PC-3 (cell line): ENCODE measurements around the gene PPP3R1. TPM values are rescaled to one million over a fixed set of nuclear protein-coding genes. Genes with fewer than 3 reads are reported as not detected.
A peak's percentile ranks its signal among the peaks of the same experiment; 100 is the strongest.

Experiments used
- ATAC-seq: fragments of 200-7000 bp; cut with Tn5 transposase; 2 replicates; pipeline ENCODE4 v1.9.1; 2020; ENCODE audit warnings: mild to moderate bottlenecking, moderate library complexity
- BruUV-seq: library from RNA; stranded (reverse); fragments of 400-500 nt; replicated peaks from 2 replicates; lab custom pipeline; 2021; lab: Mats Ljungman, UMichigan
- CTCF ChIA-PET: fragments of 300-600 bp; sonication (Branson Sonifier 250); formaldehyde crosslinking; loops from one replicate; lab custom pipeline; 2022; ENCODE audit warnings: antibody characterized with exemption; lab: Charles Lee
- POLR2A ChIA-PET: fragments of 300-600 bp; sonication (Branson Sonifier 250); formaldehyde crosslinking; loops from one replicate; lab custom pipeline; 2022; ENCODE audit warnings: antibody characterized with exemption; ENCODE audit not compliant: unreplicated experiment; lab: Charles Lee
- DNase-seq: peaks from one replicate; pipeline ENCODE4 v3.0.0-alpha.2; 2015
- H2AFZ ChIP-seq: fragments of 300-600 bp; sonication (generic); 2 replicates; pipeline ENCODE4 v1.6.0; 2016; ENCODE audit warnings: antibody characterized with exemption, low read length
- H3F3A ChIP-seq: fragments of 300-600 bp; sonication (generic); one replicate; pipeline ENCODE4 v1.6.0; 2017; ENCODE audit warnings: antibody characterized with exemption, low read length, control low read depth, mild to moderate bottlenecking; ENCODE audit not compliant: unreplicated experiment
- H3K27ac ChIP-seq: fragments of 300-600 bp; sonication (generic); 2 replicates; pipeline ENCODE4 v1.5.1; 2016; ENCODE audit warnings: mild to moderate bottlenecking, low read length
- H3K27me3 ChIP-seq: fragments of 300-600 bp; sonication (generic); 2 replicates; pipeline ENCODE4 v1.6.1; 2016; ENCODE audit warnings: low read length, mixed read lengths
- H3K36me3 ChIP-seq: fragments of 300-600 bp; sonication (generic); 2 replicates; pipeline ENCODE4 v1.6.1; 2016; ENCODE audit warnings: low read depth, mixed run types, low read length, mixed read lengths
- H3K4me1 ChIP-seq: fragments of 300-600 bp; sonication (generic); 2 replicates; pipeline ENCODE4 v1.5.1; 2016; ENCODE audit warnings: low read length; ENCODE audit not compliant: insufficient read depth
- H3K4me2 ChIP-seq: fragments of 300-600 bp; sonication (generic); 2 replicates; pipeline ENCODE4 v1.6.0; 2016; ENCODE audit warnings: low read length
- H3K4me3 ChIP-seq: fragments of 300-600 bp; sonication (generic); 2 replicates; pipeline ENCODE4 v1.5.1; 2016; ENCODE audit warnings: mild to moderate bottlenecking, low read length, mixed read lengths
- H3K79me2 ChIP-seq: fragments of 300-600 bp; sonication (generic); 2 replicates; pipeline ENCODE4 v1.6.1; 2017; ENCODE audit warnings: low read length, mixed read lengths
- H3K9ac ChIP-seq: fragments of 300-600 bp; sonication (generic); 2 replicates; pipeline ENCODE4 v1.6.0; 2016; ENCODE audit warnings: mild to moderate bottlenecking, low read length
- H3K9me2 ChIP-seq: fragments of 300-600 bp; sonication (generic); replicated peaks from 2 replicates; pipeline ENCODE4 v1.6.1; 2016; ENCODE audit warnings: mixed run types, low read length, mixed read lengths
- H3K9me3 ChIP-seq: fragments of 300-600 bp; sonication (generic); 2 replicates; pipeline ENCODE4 v1.6.1; 2016; ENCODE audit warnings: low read length, mixed read lengths
- H4K20me1 ChIP-seq: fragments of 300-600 bp; sonication (generic); 2 replicates; pipeline ENCODE4 v1.6.1; 2016; ENCODE audit warnings: low read length, mixed read lengths
- EZH2 ChIP-seq: fragments of 300-600 bp; sonication (generic); IDR thresholded peaks from one replicate; pipeline ENCODE4 v1.6.1; 2017; ENCODE audit warnings: antibody characterized with exemption, mild to moderate bottlenecking, low read length; ENCODE audit not compliant: unreplicated experiment
- EZH2phosphoT487 ChIP-seq: fragments of 300-600 bp; sonication (generic); IDR thresholded peaks from 2 replicates; pipeline ENCODE4 v1.6.1; 2018; ENCODE audit warnings: mild to moderate bottlenecking, antibody characterized with exemption, low read length, borderline replicate concordance
- intact Hi-C: fragments of 100-400 bp; cut with micrococcal nuclease; formaldehyde crosslinking; loops from 2 replicates; pipeline ENCODE4 v1.9.0; 2023
- total RNA-seq: library from RNA; depleted of rRNA; stranded (reverse); fragments of >200 nt; gene quantifications from 2 replicates; pipeline ENCODE4 v1.2.3, GENCODE V29; 2014
- TF ChIP-seq, protein P1 (sequence below): fragments of 300-600 bp; sonication (generic); conservative IDR thresholded peaks from 2 replicates; pipeline ENCODE4 v1.5.1; 2017; ENCODE audit warnings: antibody characterized with exemption, low read depth, mild to moderate bottlenecking, low read length

Gene PPP3R1
- total RNA-seq, 1 experiment from 2014 or later, result 13.7 TPM

GRCh38 chr2:68185541-68186164 is 66.7 kb downstream of the PPP3R1 start:
- H3K79me2 ChIP-seq, result peaks cover 42% of the 10 kb centered on the region
- H3K36me3 ChIP-seq, result peaks cover 22% of the 10 kb centered on the region
- H3K4me3 ChIP-seq, result no peak overlapping the region
- no peak overlapping the region for H3K27ac ChIP-seq
- H3K4me2 ChIP-seq, result no peak overlapping the region
- POLR2A ChIA-PET, result no interaction called here
- H4K20me1 ChIP-seq, result no peaks in the 10 kb centered on the region
- CTCF ChIA-PET, result no interaction called here
- no peaks in the 10 kb centered on the region for H3K9me2 ChIP-seq
- DNase-seq (peak; percentile 57), ATAC-seq (no peak)
- BruUV-seq, result no TSS peak
- peaks cover 4% of the 10 kb centered on the region for H3K4me1 ChIP-seq
- H3K9ac ChIP-seq, result no peak overlapping the region
- H3K27me3 ChIP-seq, result no peaks in the 10 kb centered on the region
- H2AFZ ChIP-seq, result no peak overlapping the region
- no peak for TF ChIP-seq EZH2phosphoT487
- TF ChIP-seq, protein P1, sequence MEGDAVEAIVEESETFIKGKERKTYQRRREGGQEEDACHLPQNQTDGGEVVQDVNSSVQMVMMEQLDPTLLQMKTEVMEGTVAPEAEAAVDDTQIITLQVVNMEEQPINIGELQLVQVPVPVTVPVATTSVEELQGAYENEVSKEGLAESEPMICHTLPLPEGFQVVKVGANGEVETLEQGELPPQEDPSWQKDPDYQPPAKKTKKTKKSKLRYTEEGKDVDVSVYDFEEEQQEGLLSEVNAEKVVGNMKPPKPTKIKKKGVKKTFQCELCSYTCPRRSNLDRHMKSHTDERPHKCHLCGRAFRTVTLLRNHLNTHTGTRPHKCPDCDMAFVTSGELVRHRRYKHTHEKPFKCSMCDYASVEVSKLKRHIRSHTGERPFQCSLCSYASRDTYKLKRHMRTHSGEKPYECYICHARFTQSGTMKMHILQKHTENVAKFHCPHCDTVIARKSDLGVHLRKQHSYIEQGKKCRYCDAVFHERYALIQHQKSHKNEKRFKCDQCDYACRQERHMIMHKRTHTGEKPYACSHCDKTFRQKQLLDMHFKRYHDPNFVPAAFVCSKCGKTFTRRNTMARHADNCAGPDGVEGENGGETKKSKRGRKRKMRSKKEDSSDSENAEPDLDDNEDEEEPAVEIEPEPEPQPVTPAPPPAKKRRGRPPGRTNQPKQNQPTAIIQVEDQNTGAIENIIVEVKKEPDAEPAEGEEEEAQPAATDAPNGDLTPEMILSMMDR, result peak; percentile 88
- intact Hi-C loops, result no loop called here
- peaks cover 6% of the 10 kb centered on the region for H3F3A ChIP-seq
- no peaks in the 10 kb centered on the region for H3K9me3 ChIP-seq

GRCh38 chr2:68182902-68183301 is 69.4 kb downstream of the PPP3R1 start:
- no peak for DNase-seq
- H3K9me3 ChIP-seq, result no peaks in the 10 kb centered on the region
- H3K27me3 ChIP-seq, result no peaks in the 10 kb centered on the region
- ChIA-PET POLR2A (no interaction called here), CTCF (no interaction called here)
- no peaks in the 10 kb centered on the region for H4K20me1 ChIP-seq
- H3K4me2 ChIP-seq, result no peak overlapping the region
- no peaks in the 10 kb centered on the region for H3K9me2 ChIP-seq
- H3K4me3 ChIP-seq, result no peak overlapping the region
- H3K9ac ChIP-seq, result no peak overlapping the region
- BruUV-seq, result no TSS peak
- peaks cover 30% of the 10 kb centered on the region for H3K36me3 ChIP-seq
- ATAC-seq, result no peak
- no peak overlapping the region for H3K27ac ChIP-seq
- H2AFZ ChIP-seq, result no peak overlapping the region
- peaks cover 7% of the 10 kb centered on the region for H3F3A ChIP-seq
- TF ChIP-seq EZH2phosphoT487 (no peak), EZH2 (no peak)
- TF ChIP-seq, protein P1, result no peak
- H3K4me1 ChIP-seq, result no peaks in the 10 kb centered on the region
- peaks cover 15% of the 10 kb centered on the region for H3K79me2 ChIP-seq
- intact Hi-C loops, result no loop called here

DNA sequence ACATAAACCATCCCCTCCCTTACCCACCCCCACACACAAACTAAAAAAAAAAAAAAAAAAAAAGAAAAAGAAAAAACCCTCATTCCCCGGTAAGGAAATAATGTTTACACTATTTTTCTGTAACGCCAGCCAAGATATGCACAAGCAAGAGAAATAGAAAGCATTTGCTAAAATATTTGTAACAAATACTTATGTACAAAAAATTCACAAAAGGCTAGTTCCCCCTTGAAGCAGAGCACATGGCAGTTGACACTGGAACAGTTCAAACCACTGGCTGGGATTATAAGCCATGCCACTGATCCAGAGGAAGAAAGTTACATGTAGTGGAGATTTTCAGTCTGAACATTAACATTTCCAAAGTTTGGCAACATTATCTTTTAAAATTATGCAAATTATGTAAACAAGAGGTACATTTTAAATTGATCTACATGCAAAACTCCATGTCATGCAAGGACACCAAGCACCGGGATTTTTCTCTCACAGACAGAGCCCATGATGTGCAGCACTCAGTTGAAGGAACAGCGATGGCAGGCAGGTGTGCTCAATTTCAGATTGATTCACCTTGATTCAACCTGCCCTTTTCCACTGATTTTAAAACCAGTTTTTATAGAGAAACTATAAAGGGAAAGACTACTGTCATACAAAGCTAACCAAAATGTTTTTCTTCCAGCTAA is 73.2 kb downstream of the PPP3R1 start:
- ChIA-PET POLR2A (no interaction called here), CTCF (no interaction called here)
- Histone ChIP-seq H2AFZ (no peak overlapping the region), H3K4me1 (no peaks in the 10 kb centered on the region), H4K20me1 (no peaks in the 10 kb centered on the region), H3K4me2 (no peak overlapping the region), H3K36me3 (peaks cover 36% of the 10 kb centered on the region), H3K79me2 (no peaks in the 10 kb centered on the region), H3K9me3 (no peaks in the 10 kb centered on the region), H3K9me2 (no peaks in the 10 kb centered on the region), H3K4me3 (no peak overlapping the region), H3K9ac (no peak overlapping the region), H3K27me3 (no peaks in the 10 kb centered on the region), H3K27ac (no peak overlapping the region), H3F3A (peaks cover 3% of the 10 kb centered on the region)
- no peak for ATAC-seq
- no peak for DNase-seq
- TSS peak; percentile 54 for BruUV-seq
- TF ChIP-seq EZH2, result no peak
- TF ChIP-seq, protein P1, result no peak
- no peak for TF ChIP-seq EZH2phosphoT487
- intact Hi-C loops, result no loop called here
